ENCODE measurements around the gene RIN2.

The RIN2 gene

GRCh38 chr20:19758133-19758500 lies at the start of gene RIN2:
Gene RIN2 (plus strand): TSS chr20:19758258. CDS start chr20:19889602, 131,344 bp downstream.
- no peaks in the 10 kb centered on the region for H3K36me3 Mint-ChIP-seq (ENCODE audit: low read depth)
- H3K9me3 Mint-ChIP-seq, result no peaks in the 10 kb centered on the region
- no peaks in the 10 kb centered on the region for H3K4me1 Mint-ChIP-seq (ENCODE audit: low read depth)
- no peak within 1 kb of the TSS for H3K27ac Mint-ChIP-seq
- H3K4me3 Mint-ChIP-seq, result no peak within 1 kb of the TSS
- H3K27me3 Mint-ChIP-seq (ENCODE audit: low read depth), result peaks cover 54% of the 10 kb centered on the region

GRCh38 chr20:19709635-19710335 lies 48.3 kb upstream of the RIN2 start:
- Mint-ChIP-seq H3K27ac (no peak overlapping the region), H3K36me3 (ENCODE audit: low read depth) (no peaks in the 10 kb centered on the region), H3K4me3 (no peak overlapping the region), H3K4me1 (ENCODE audit: low read depth) (no peaks in the 10 kb centered on the region), H3K27me3 (ENCODE audit: low read depth) (no peaks in the 10 kb centered on the region), H3K9me3 (peaks cover under 1% of the 10 kb centered on the region)

GRCh38 chr20:19710336-19711120 lies 47.5 kb upstream of the RIN2 start:
- H3K36me3 Mint-ChIP-seq (ENCODE audit: low read depth), result no peaks in the 10 kb centered on the region
- H3K9me3 Mint-ChIP-seq, result peaks cover 3% of the 10 kb centered on the region
- H3K27me3 Mint-ChIP-seq (ENCODE audit: low read depth), result no peaks in the 10 kb centered on the region
- H3K4me3 Mint-ChIP-seq, result no peak overlapping the region
- H3K27ac Mint-ChIP-seq, result no peak overlapping the region
- H3K4me1 Mint-ChIP-seq (ENCODE audit: low read depth), result no peaks in the 10 kb centered on the region

GRCh38 chr20:19711126-19711525 lies 46.9 kb upstream of the RIN2 start:
- Mint-ChIP-seq H3K4me1 (ENCODE audit: low read depth) (no peaks in the 10 kb centered on the region), H3K9me3 (peaks cover 3% of the 10 kb centered on the region), H3K36me3 (ENCODE audit: low read depth) (no peaks in the 10 kb centered on the region), H3K27ac (no peak overlapping the region), H3K4me3 (no peak overlapping the region), H3K27me3 (ENCODE audit: low read depth) (no peaks in the 10 kb centered on the region)

GRCh38 chr20:19712721-19713260 lies 45.3 kb upstream of the RIN2 start:
- no peaks in the 10 kb centered on the region for H3K36me3 Mint-ChIP-seq (ENCODE audit: low read depth)
- H3K4me3 Mint-ChIP-seq, result no peak overlapping the region
- H3K27me3 Mint-ChIP-seq (ENCODE audit: low read depth), result no peaks in the 10 kb centered on the region
- H3K4me1 Mint-ChIP-seq (ENCODE audit: low read depth), result no peaks in the 10 kb centered on the region
- peaks cover 5% of the 10 kb centered on the region for H3K9me3 Mint-ChIP-seq
- H3K27ac Mint-ChIP-seq, result no peak overlapping the region

- Mint-ChIP-seq H3K9me3 (peaks cover 7% of the 10 kb centered on the region), H3K4me1 (ENCODE audit: low read depth) (no peaks in the 10 kb centered on the region), H3K27ac (no peak overlapping the region), H3K4me3 (no peak overlapping the region), H3K36me3 (ENCODE audit: low read depth) (no peaks in the 10 kb centered on the region), H3K27me3 (ENCODE audit: low read depth) (no peaks in the 10 kb centered on the region)
Measured at GRCh38 chr20:19713822-19714578, 44.1 kb upstream of the RIN2 start.

- no peak overlapping the region for H3K27ac Mint-ChIP-seq
- H3K4me3 Mint-ChIP-seq, result no peak overlapping the region
- peaks cover 7% of the 10 kb centered on the region for H3K9me3 Mint-ChIP-seq
- H3K27me3 Mint-ChIP-seq (ENCODE audit: low read depth), result no peaks in the 10 kb centered on the region
- H3K36me3 Mint-ChIP-seq (ENCODE audit: low read depth), result no peaks in the 10 kb centered on the region
- no peaks in the 10 kb centered on the region for H3K4me1 Mint-ChIP-seq (ENCODE audit: low read depth)
Measured at GRCh38 chr20:19714579-19714840, 43.5 kb upstream of the RIN2 start.

GRCh38 chr20:19715986-19716385 lies 42.1 kb upstream of the RIN2 start:
- Mint-ChIP-seq H3K9me3 (peaks cover 7% of the 10 kb centered on the region), H3K27ac (no peak overlapping the region), H3K27me3 (ENCODE audit: low read depth) (no peaks in the 10 kb centered on the region), H3K4me1 (ENCODE audit: low read depth) (no peaks in the 10 kb centered on the region), H3K4me3 (no peak overlapping the region), H3K36me3 (ENCODE audit: low read depth) (no peaks in the 10 kb centered on the region)

GRCh38 chr20:19718880-19719279 lies 39.2 kb upstream of the RIN2 start:
- H3K9me3 Mint-ChIP-seq, result peaks cover 7% of the 10 kb centered on the region
- H3K27ac Mint-ChIP-seq, result no peak overlapping the region
- H3K4me3 Mint-ChIP-seq, result no peak overlapping the region
- no peaks in the 10 kb centered on the region for H3K36me3 Mint-ChIP-seq (ENCODE audit: low read depth)
- H3K27me3 Mint-ChIP-seq (ENCODE audit: low read depth), result no peaks in the 10 kb centered on the region
- no peaks in the 10 kb centered on the region for H3K4me1 Mint-ChIP-seq (ENCODE audit: low read depth)

- Mint-ChIP-seq H3K4me1 (ENCODE audit: low read depth) (no peaks in the 10 kb centered on the region), H3K27me3 (ENCODE audit: low read depth) (no peaks in the 10 kb centered on the region), H3K27ac (no peak overlapping the region), H3K36me3 (ENCODE audit: low read depth) (no peaks in the 10 kb centered on the region), H3K9me3 (peaks cover 4% of the 10 kb centered on the region), H3K4me3 (no peak overlapping the region)
Measured at GRCh38 chr20:19720991-19721390, 37.1 kb upstream of the RIN2 start.

GRCh38 chr20:19723051-19723450 lies 35.0 kb upstream of the RIN2 start:
- Mint-ChIP-seq H3K4me3 (no peak overlapping the region), H3K9me3 (no peaks in the 10 kb centered on the region), H3K27me3 (ENCODE audit: low read depth) (no peaks in the 10 kb centered on the region), H3K4me1 (ENCODE audit: low read depth) (no peaks in the 10 kb centered on the region), H3K36me3 (ENCODE audit: low read depth) (no peaks in the 10 kb centered on the region), H3K27ac (no peak overlapping the region)

GRCh38 chr20:19723813-19724430 lies 34.1 kb upstream of the RIN2 start:
- Mint-ChIP-seq H3K27me3 (ENCODE audit: low read depth) (no peaks in the 10 kb centered on the region), H3K27ac (no peak overlapping the region)

GRCh38 chr20:19725373-19725772 lies 32.7 kb upstream of the RIN2 start:
- H3K9me3 Mint-ChIP-seq, result no peaks in the 10 kb centered on the region
- no peaks in the 10 kb centered on the region for H3K4me1 Mint-ChIP-seq (ENCODE audit: low read depth)
- no peak overlapping the region for H3K27ac Mint-ChIP-seq
- H3K27me3 Mint-ChIP-seq (ENCODE audit: low read depth), result no peaks in the 10 kb centered on the region
- H3K36me3 Mint-ChIP-seq (ENCODE audit: low read depth), result no peaks in the 10 kb centered on the region
- no peak overlapping the region for H3K4me3 Mint-ChIP-seq

More at GRCh38 chr20:19723813-19724430, 34.1 kb upstream of the RIN2 start:
- no peaks in the 10 kb centered on the region for H3K4me1 Mint-ChIP-seq (ENCODE audit: low read depth)
- no peaks in the 10 kb centered on the region for H3K36me3 Mint-ChIP-seq (ENCODE audit: low read depth)
- H3K4me3 Mint-ChIP-seq, result no peak overlapping the region
- no peaks in the 10 kb centered on the region for H3K9me3 Mint-ChIP-seq

- Mint-ChIP-seq H3K9me3 (no peaks in the 10 kb centered on the region), H3K4me3 (no peak overlapping the region), H3K4me1 (ENCODE audit: low read depth) (no peaks in the 10 kb centered on the region)
Measured at GRCh38 chr20:19725814-19726525, 32.1 kb upstream of the RIN2 start.

More at GRCh38 chr20:19725814-19726525, 32.1 kb upstream of the RIN2 start:
- Mint-ChIP-seq H3K36me3 (ENCODE audit: low read depth) (no peaks in the 10 kb centered on the region), H3K27me3 (ENCODE audit: low read depth) (no peaks in the 10 kb centered on the region), H3K27ac (no peak overlapping the region)
